ENCODE results near the gene RAD18.

Gene RAD18

DNA sequence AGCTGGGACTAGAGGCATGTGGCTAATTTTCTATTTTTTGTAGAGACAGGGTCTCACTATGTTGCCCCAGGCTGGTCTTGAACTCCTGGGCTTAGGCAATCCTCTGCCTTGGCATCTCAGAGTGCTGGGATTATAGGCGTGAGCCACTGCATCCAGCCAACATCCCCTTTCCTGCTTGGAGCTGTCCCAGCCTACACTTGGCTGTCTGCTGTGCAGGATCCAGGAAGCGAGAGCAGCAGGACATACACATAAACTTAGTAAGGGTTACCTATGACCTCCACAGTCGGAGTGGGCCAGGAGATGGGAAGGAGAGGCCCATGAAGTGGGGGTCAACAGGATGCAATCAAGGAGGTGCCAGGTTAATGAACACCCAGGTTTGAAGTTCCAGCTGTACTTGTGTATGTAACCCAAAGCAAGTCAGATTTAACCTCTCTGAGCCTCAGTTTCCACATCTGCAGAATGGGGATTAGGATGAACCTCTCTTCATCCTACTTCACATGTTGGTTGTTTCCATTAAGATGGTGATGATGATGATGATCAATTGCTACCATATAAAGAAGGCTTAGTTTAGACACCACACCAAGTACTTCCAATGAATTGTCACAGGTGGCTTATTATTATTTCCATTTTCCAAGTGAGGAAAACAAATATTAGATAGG is 124.4 kb downstream of the RAD18 start:
- Mint-ChIP-seq H3K4me3 (no peak overlapping the region), H3K4me1 (ENCODE audit: low read depth) (no peaks in the 10 kb centered on the region), H3K9me3 (no peaks in the 10 kb centered on the region), H3K27me3 (no peaks in the 10 kb centered on the region), H3K36me3 (ENCODE audit: low read depth) (no peaks in the 10 kb centered on the region), H3K27ac (no peak overlapping the region)

- no peaks in the 10 kb centered on the region for H3K9me3 Mint-ChIP-seq
- no peaks in the 10 kb centered on the region for H3K27me3 Mint-ChIP-seq
- H3K27ac Mint-ChIP-seq, result no peak overlapping the region
- no peak overlapping the region for H3K4me3 Mint-ChIP-seq
- no peaks in the 10 kb centered on the region for H3K36me3 Mint-ChIP-seq (ENCODE audit: low read depth)
- H3K4me1 Mint-ChIP-seq (ENCODE audit: low read depth), result no peaks in the 10 kb centered on the region
Measured at GRCh38 chr3:8838234-8838633, 125.0 kb downstream of the RAD18 start.

- Mint-ChIP-seq H3K4me1 (ENCODE audit: low read depth) (no peaks in the 10 kb centered on the region), H3K36me3 (ENCODE audit: low read depth) (no peaks in the 10 kb centered on the region), H3K27me3 (no peaks in the 10 kb centered on the region), H3K9me3 (no peaks in the 10 kb centered on the region), H3K27ac (no peak overlapping the region), H3K4me3 (no peak overlapping the region)
Measured at GRCh38 chr3:8837162-8837561, 126.1 kb downstream of the RAD18 start.

- no peak overlapping the region for H3K4me3 Mint-ChIP-seq
- no peaks in the 10 kb centered on the region for H3K36me3 Mint-ChIP-seq (ENCODE audit: low read depth)
- no peaks in the 10 kb centered on the region for H3K27me3 Mint-ChIP-seq
- no peaks in the 10 kb centered on the region for H3K4me1 Mint-ChIP-seq (ENCODE audit: low read depth)
- no peaks in the 10 kb centered on the region for H3K9me3 Mint-ChIP-seq
- H3K27ac Mint-ChIP-seq, result no peak overlapping the region
Measured at GRCh38 chr3:8836096-8836495, 127.2 kb downstream of the RAD18 start.

GRCh38 chr3:8835385-8835784 is 127.9 kb downstream of the RAD18 start:
- H3K27me3 Mint-ChIP-seq, result no peaks in the 10 kb centered on the region
- no peak overlapping the region for H3K27ac Mint-ChIP-seq
- H3K4me1 Mint-ChIP-seq (ENCODE audit: low read depth), result no peaks in the 10 kb centered on the region
- H3K9me3 Mint-ChIP-seq, result no peaks in the 10 kb centered on the region
- no peak overlapping the region for H3K4me3 Mint-ChIP-seq
- no peaks in the 10 kb centered on the region for H3K36me3 Mint-ChIP-seq (ENCODE audit: low read depth)

- H3K4me1 Mint-ChIP-seq (ENCODE audit: low read depth), result no peaks in the 10 kb centered on the region
- no peak overlapping the region for H3K4me3 Mint-ChIP-seq
- H3K9me3 Mint-ChIP-seq, result no peaks in the 10 kb centered on the region
- no peaks in the 10 kb centered on the region for H3K36me3 Mint-ChIP-seq (ENCODE audit: low read depth)
- no peaks in the 10 kb centered on the region for H3K27me3 Mint-ChIP-seq
- H3K27ac Mint-ChIP-seq, result no peak overlapping the region
Measured at GRCh38 chr3:8834974-8835373, 128.3 kb downstream of the RAD18 start.

- no peaks in the 10 kb centered on the region for H3K36me3 Mint-ChIP-seq (ENCODE audit: low read depth)
- no peaks in the 10 kb centered on the region for H3K4me1 Mint-ChIP-seq (ENCODE audit: low read depth)
- H3K4me3 Mint-ChIP-seq, result no peak overlapping the region
- no peaks in the 10 kb centered on the region for H3K9me3 Mint-ChIP-seq
- H3K27ac Mint-ChIP-seq, result no peak overlapping the region
- H3K27me3 Mint-ChIP-seq, result no peaks in the 10 kb centered on the region
Measured at GRCh38 chr3:8827641-8828040, 135.6 kb downstream of the RAD18 start.
